Middle frontal gyrus (tissue), 1 donor: ENCODE data around the gene CGRRF1.

ENCODE experiments used
- DNase-seq: peaks from one replicate; pipeline ENCODE4 v3.0.0-alpha.2; 2015; ENCODE audit warnings: low spot score; ENCODE audit errors: extremely low spot score

CGRRF1 gene

GRCh38 chr14:54509546-54510501 lies at the start of gene CGRRF1:
CGRRF1 (plus strand) TSS chr14:54509906; CDS start chr14:54509960, 54 bp downstream.
- DNase-seq: peak; percentile 97

DNA sequence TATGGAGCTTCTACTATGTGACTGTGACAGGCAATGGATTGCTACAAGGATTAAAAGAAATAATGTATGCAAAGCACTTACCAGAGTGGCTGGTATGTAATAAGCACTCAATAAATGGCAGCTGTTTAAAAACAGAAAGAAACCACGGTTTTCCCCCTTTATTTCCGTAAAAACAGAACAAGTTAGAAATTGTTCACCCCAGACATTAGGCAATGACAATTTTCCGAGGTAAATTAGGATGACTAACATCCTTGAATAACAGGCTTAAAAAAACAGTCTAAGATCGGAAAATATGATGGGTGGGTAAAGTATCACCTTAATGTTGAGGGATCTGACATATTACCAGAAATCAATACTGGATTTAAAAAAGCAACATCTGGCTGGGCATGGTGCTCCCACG lies 47.7 kb upstream of the CGRRF1 start:
- DNase-seq: no peak

DNA sequence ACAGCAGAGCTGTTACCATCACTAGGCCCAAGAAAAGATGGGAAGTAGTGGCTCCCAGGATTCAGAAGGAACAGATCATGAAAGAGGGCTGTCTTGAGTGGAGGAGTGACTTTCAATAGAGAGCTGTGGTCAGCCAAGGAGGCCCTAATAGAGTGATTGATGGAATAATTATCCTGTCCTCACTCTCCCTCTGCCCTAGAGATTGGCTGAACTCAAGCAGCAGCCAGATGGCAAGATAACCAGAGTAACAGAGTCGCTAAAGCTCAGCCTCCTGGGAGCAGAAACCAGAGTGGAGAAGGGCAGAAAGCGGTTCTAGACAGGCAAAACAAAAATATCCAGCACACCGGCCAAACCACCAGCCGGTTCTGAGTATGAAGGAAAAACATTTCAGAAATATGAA lies 44.1 kb upstream of the CGRRF1 start:
- no peak for DNase-seq

GRCh38 chr14:54467280-54467679 lies 42.4 kb upstream of the CGRRF1 start:
- no peak for DNase-seq

DNA sequence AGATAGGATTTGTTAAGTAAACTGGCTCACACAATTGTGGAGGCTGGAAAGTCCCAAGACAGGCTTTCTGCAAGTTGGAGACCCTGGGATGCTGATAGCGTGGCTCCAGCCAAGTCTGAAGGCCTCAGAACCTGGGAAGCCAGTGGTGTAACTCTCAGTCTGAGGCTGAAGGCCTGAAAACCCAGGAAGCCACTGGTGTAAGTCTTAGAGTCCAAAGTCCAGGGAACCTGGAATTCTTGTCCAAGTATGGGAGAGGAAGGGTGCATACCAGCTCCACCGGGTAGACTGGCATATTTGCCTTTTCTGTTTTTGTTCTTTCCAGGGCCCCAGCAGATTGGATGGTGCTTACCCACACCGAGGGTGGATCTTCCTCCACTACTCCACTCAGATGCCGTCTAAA lies 39.0 kb upstream of the CGRRF1 start:
- DNase-seq: no peak

GRCh38 chr14:54471641-54472040 lies 38.1 kb upstream of the CGRRF1 start:
- no peak for DNase-seq

- DNase-seq: no peak
Measured at GRCh38 chr14:54472315-54472714, 37.4 kb upstream of the CGRRF1 start.

DNA sequence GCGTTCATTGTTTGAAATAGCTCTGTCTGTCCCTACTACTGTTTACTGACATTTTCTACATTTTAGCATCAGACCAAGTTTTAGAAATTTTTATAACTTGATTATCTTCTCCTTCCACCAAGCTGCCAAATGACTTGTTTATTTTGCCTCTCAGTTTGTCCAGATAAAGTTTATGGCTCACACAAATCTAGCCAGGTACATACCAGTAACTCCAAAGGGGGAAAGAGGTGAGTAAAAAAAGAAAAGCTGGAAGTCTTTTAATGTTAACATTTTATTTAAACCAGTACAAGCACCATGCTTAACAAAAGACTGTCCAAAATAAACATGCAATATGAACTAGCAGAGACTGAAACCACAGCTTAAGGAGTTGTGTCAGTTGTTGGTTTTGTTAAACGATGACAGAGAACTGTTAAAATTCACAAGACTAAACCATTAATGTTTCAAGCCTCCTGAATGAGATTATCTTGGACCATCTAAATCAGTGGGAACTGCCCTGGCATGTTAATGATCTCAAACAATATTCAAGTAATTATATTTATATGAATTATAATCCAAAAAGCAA lies 35.4 kb upstream of the CGRRF1 start:
- no peak for DNase-seq

DNA sequence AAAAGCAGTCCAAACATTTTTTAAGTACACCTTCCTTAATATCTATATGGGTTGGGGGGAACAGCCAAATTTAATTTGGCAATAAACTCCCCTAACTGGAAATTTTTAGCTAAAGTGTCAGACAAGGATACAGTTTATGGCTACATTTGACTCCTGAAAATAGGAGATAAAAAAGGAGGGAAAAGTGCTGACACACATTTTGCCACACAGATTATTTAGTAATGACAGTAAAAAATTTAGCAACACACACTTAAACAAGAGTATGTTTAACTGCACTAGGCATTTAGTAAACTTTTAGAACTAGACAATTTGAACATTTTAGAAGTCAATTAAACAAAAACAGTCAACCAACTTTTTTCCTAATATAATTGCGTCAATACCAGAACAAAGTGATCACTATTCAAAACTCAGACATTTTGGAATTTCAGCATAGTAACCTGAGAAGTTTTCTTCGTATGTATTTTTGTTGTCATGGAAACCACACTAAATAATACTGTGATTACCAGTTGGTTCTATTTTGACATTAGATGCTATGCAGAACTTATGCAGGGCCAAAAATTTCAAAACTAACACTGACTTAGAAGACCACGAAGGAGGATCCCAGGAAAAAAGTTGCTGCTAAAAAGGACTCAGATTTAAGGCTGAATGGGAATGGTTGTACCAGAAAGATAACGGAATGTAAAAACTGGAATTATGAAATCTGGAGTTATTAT lies 34.4 kb upstream of the CGRRF1 start:
- no peak for DNase-seq

DNA sequence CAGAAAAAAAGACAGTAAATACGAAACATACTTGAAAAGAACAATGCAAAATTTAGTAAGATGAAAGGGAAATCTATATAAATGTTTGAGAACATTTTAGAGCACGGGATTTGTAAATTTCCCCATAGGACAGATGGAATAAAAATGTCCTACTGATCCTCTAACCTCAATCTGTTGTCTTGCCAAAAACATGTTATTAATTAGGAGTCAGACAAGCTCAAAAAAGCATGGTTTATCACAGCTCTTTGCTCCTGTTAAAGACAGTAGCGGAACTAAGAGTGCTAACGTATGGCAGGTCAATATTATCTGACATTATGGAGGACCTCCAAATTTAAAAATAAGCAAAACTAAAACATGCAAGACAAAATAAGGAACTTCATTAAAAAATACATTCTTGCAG lies 33.8 kb upstream of the CGRRF1 start:
- no peak for DNase-seq

DNA sequence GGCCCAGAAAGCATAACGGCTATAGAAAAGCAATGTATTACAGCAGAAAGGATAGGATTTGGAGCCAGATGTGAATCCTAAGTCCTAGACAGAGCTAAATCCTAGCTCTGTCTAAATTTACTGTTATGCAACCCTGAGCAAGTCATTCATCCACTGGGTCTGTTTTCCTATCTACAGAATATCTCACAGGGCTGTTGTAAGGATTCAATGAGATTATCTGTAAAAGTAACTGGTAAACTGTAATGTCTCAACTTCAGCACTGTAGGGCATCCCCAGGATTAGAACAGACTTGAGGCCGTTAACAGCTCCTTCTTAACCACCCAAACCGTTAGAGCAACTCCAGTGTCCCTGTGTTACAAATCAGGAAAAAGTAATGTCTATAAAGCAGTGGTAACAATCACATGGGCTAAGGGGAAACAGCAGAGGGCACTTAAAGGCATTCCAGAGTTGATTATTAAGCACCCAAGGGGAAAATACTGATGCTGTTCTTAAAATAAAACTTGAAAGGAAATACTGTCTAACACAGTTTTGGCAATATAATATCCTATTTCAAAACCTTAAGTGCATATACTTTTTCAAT lies 31.0 kb upstream of the CGRRF1 start:
- DNase-seq: no peak

GRCh38 chr14:54480830-54481562 lies 28.7 kb upstream of the CGRRF1 start:
- DNase-seq: no peak

- DNase-seq: no peak
Measured at GRCh38 chr14:54481695-54482094, 28.0 kb upstream of the CGRRF1 start.

GRCh38 chr14:54483073-54483745 lies 26.5 kb upstream of the CGRRF1 start:
- DNase-seq: no peak

GRCh38 chr14:54483846-54484245 lies 25.9 kb upstream of the CGRRF1 start:
- no peak for DNase-seq

DNA sequence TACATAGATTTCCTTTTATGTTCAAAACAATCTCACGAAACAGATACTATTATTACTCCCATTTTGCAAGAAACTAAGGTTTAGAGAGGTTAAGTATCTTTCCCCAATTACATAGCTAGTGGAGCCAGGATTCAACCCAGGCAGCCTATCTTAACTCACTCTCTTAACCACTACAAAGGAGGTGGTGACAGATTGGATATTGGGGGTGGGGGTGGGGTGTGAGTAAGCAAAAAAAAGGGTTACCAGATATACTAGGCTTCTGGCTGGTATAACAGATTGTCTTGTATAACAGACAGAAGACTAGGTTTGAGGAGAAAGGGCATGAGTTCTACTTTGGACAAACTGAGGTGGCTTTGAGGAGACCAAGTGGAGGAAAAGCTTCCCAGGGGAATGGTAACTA lies 23.0 kb upstream of the CGRRF1 start:
- no peak for DNase-seq

GRCh38 chr14:54487771-54488170 lies 21.9 kb upstream of the CGRRF1 start:
- no peak for DNase-seq

- no peak for DNase-seq
Measured at GRCh38 chr14:54488318-54488645, 21.4 kb upstream of the CGRRF1 start.

- peak; percentile 64 for DNase-seq
Measured at GRCh38 chr14:54488646-54489317, 20.9 kb upstream of the CGRRF1 start, which contains the start of gene GMFB. GMFB (minus strand) TSS chr14:54488980; CDS start chr14:54488927, 53 bp downstream.

GRCh38 chr14:54489318-54489683 lies 20.4 kb upstream of the CGRRF1 start:
- DNase-seq: no peak
